Measurements from ENCODE around the gene RUNX3.

DNA sequence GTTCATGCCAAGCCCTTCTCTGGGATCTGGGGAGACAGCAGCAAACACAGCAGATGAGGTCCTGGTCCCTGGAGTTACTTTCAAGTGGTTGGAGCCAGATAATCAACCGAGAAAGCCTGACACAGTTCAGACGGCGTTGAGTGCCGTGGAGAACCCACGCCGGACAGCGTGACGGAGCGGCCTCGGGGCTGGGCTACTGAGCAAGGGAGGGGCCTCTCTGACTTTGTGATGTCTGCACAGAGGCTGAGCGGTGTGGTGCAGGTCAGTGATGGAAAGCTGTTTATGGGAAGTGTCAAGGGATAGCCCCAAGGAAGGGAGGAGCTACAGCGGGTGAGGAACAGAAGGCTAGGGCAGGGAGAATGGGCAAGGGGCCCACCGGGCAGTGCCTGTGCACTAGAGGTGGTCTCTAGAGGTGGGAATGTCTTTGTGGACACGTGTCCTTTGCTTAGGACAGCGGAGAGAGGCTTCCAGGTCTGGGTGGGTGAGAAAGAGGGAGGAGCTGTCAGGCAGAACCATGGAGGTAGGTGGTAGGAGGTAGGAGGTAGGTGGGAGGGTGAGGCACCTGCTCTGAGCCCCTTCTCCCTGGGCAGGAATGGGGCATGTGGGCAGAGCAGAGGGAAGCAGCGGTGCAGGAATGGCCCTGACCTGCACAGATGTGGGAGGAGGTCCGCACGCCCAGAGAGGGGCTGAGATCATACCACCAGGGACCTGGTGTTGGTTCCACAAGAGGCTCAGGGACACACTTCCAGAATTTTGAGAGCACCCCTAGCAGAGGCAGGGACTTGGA lies 62.8 kb downstream of the RUNX3 start:
- TF ChIP-seq, protein P1, sequence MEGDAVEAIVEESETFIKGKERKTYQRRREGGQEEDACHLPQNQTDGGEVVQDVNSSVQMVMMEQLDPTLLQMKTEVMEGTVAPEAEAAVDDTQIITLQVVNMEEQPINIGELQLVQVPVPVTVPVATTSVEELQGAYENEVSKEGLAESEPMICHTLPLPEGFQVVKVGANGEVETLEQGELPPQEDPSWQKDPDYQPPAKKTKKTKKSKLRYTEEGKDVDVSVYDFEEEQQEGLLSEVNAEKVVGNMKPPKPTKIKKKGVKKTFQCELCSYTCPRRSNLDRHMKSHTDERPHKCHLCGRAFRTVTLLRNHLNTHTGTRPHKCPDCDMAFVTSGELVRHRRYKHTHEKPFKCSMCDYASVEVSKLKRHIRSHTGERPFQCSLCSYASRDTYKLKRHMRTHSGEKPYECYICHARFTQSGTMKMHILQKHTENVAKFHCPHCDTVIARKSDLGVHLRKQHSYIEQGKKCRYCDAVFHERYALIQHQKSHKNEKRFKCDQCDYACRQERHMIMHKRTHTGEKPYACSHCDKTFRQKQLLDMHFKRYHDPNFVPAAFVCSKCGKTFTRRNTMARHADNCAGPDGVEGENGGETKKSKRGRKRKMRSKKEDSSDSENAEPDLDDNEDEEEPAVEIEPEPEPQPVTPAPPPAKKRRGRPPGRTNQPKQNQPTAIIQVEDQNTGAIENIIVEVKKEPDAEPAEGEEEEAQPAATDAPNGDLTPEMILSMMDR (IDR thresholded peaks at IDR 0.05), result no peak
- TF ChIP-seq POLR2A (IDR thresholded peaks at IDR 0.05), result no peak

Data from thyroid gland (tissue), 4 donors.